HepG2 (cell line): Measurements from ENCODE around the gene KMT2D. TPM values are rescaled to one million over a fixed set of nuclear protein-coding genes. Genes with fewer than 3 reads are reported as not detected.

ENCODE experiments used
- AHDC1 ChIP-seq: sonication (generic); formaldehyde crosslinking; IDR thresholded peaks from 2 replicates; pipeline ENCODE4 v1.5.1; 2020; ENCODE audit warnings: mild to moderate bottlenecking, missing genetic modification reagents, borderline replicate concordance
- ATRX ChIP-seq: sonication (generic); formaldehyde crosslinking; IDR thresholded peaks from 2 replicates; pipeline ENCODE4 v1.4.0; 2020; ENCODE audit warnings: missing genetic modification reagents, borderline replicate concordance
- BHLHE40 ChIP-seq: IDR thresholded peaks from 2 replicates; pipeline ENCODE4 v1.6.1; 2011; ENCODE audit warnings: low read length, improper control_type of control experiment
- CEBPB ChIP-seq: IDR thresholded peaks from 2 replicates; pipeline ENCODE4 v1.6.1; 2011; ENCODE audit warnings: low read depth, low read length, improper control_type of control experiment, borderline replicate concordance
- ETV6 ChIP-seq: sonication (generic); formaldehyde crosslinking; conservative IDR thresholded peaks from 2 replicates; pipeline ENCODE4 v1.4.0; 2020; ENCODE audit warnings: missing genetic modification reagents
- MTA1 ChIP-seq: sonication (generic); formaldehyde crosslinking; IDR thresholded peaks from 2 replicates; pipeline ENCODE4 v1.4.0; 2020; ENCODE audit warnings: missing genetic modification reagents, mild to moderate bottlenecking, borderline replicate concordance
- NFRKB ChIP-seq: fragments of 450-650 bp; IDR thresholded peaks from 2 replicates; pipeline ENCODE4 v1.6.1; 2017
- NR2F2 ChIP-seq: IDR thresholded peaks from 2 replicates; pipeline ENCODE4 v1.6.1; 2012; ENCODE audit warnings: low read depth, inconsistent platforms, borderline replicate concordance
- TOPORS ChIP-seq: sonication (generic); formaldehyde crosslinking; IDR thresholded peaks from 2 replicates; pipeline ENCODE4 v1.8.0; 2023; ENCODE audit warnings: mild to moderate bottlenecking, missing genetic modification reagents
- TRAFD1 ChIP-seq: sonication (generic); formaldehyde crosslinking; IDR thresholded peaks from 2 replicates; pipeline ENCODE4 v1.5.1; 2020; ENCODE audit warnings: missing genetic modification reagents, mild to moderate bottlenecking, borderline replicate concordance
- YY1 ChIP-seq: IDR thresholded peaks from 2 replicates; pipeline ENCODE4 v1.6.1; 2011; ENCODE audit warnings: low read length, low read depth, moderate library complexity, mild to moderate bottlenecking; ENCODE audit not compliant: insufficient read depth, insufficient replicate concordance
- ZBTB14 ChIP-seq: sonication (generic); formaldehyde crosslinking; IDR thresholded peaks from 2 replicates; pipeline ENCODE4 v1.4.0; 2020; ENCODE audit warnings: missing genetic modification reagents
- ZNF292 ChIP-seq: sonication (generic); formaldehyde crosslinking; IDR thresholded peaks from 2 replicates; pipeline ENCODE4 v1.8.1; 2022; ENCODE audit warnings: mild to moderate bottlenecking, low read depth, missing genetic modification reagents, borderline replicate concordance
- ZNF329 ChIP-seq: sonication (generic); formaldehyde crosslinking; IDR thresholded peaks from 2 replicates; pipeline ENCODE4 v1.9.0; 2021; ENCODE audit warnings: low read depth, mild to moderate bottlenecking, missing genetic modification reagents
- ZNF333 ChIP-seq: sonication (generic); formaldehyde crosslinking; IDR thresholded peaks from 2 replicates; pipeline ENCODE4 v1.4.0; 2020; ENCODE audit warnings: mild to moderate bottlenecking, missing genetic modification reagents, borderline replicate concordance
- ZNF432 ChIP-seq: sonication (generic); formaldehyde crosslinking; IDR thresholded peaks from 2 replicates; pipeline ENCODE4 v1.5.0; 2020; ENCODE audit warnings: missing genetic modification reagents, mild to moderate bottlenecking, borderline replicate concordance
- ZNF446 ChIP-seq: sonication (generic); formaldehyde crosslinking; IDR thresholded peaks from 2 replicates; pipeline ENCODE4 v1.5.0; 2020; ENCODE audit warnings: mild to moderate bottlenecking, missing genetic modification reagents
- ZNF496 ChIP-seq: sonication (generic); formaldehyde crosslinking; IDR thresholded peaks from 2 replicates; pipeline ENCODE4 v1.8.1; 2023; ENCODE audit warnings: mild to moderate bottlenecking, moderate library complexity, missing genetic modification reagents; ENCODE audit not compliant: insufficient replicate concordance
- ZNF720 ChIP-seq: sonication (generic); formaldehyde crosslinking; IDR thresholded peaks from 2 replicates; pipeline ENCODE4 v1.4.0; 2020; ENCODE audit warnings: missing genetic modification reagents
- ZNF737 ChIP-seq: sonication (generic); formaldehyde crosslinking; IDR thresholded peaks from 2 replicates; pipeline ENCODE4 v1.5.0; 2020; ENCODE audit warnings: missing genetic modification reagents, mild to moderate bottlenecking, borderline replicate concordance
- polyA plus RNA-seq, 8 experiments: library from polyadenylated mRNA; depleted of rRNA in 3 of 8; stranded (reverse) in 7 of 8; unstranded in 1 of 8; fragments of >200 nt; fragmentation: Illumina TruSeq in 4 of 8; extraction: Trizol in 4 of 8; gene quantifications; 2 replicates each; pipeline versions ENCODE4 v1.2.1 to v1.2.3, GENCODE V29; 2011 to 2016; ENCODE audit warnings: low read depth in 4 of 8, missing spikeins in 1 of 8, mixed read lengths in 1 of 8; ENCODE audit not compliant: insufficient read depth in 1 of 8
- total RNA-seq, 5 experiments: library from RNA; depleted of rRNA; stranded (reverse); fragments of >200 nt; fragmentation: Illumina TruSeq; extraction: Trizol; gene quantifications; 2 replicates each; pipeline ENCODE4 v1.2.3, GENCODE V29; 2016; ENCODE audit warnings: low read depth in 1 of 5

Gene KMT2D
- total and polyA plus RNA-seq, 2 of the 13 experiments (the other 11 are each of a cell fraction or from before 2014, with no cell fraction given), result 8.1 to 10.4 TPM

GRCh38 chr12:49060237-49061156 is at the start of gene KMT2D (continued):
- TF ChIP-seq ZNF496 (CRISPR knock-in tag) (no peak), ZNF720 (CRISPR knock-in tag) (no peak), ETV6 (CRISPR knock-in tag) (0 out of 2 replicates have a peak, but pooled peaks have one; percentile 47), ATRX (CRISPR knock-in tag) (no peak), CEBPB (no peak), NR2F2 (no peak), ZNF333 (no peak; the same call in 1 of the 2 replicates), TOPORS (CRISPR knock-in tag) (peak; percentile 65; the same call in 1 of the 2 replicates), ZBTB14 (0 out of 2 replicates have a peak, but pooled peaks have one; percentile 24), ZNF737 (CRISPR knock-in tag) (peak; percentile 14; the same call in 1 of the 2 replicates), AHDC1 (CRISPR knock-in tag) (peak; percentile 57; the same call in 1 of the 2 replicates), BHLHE40 (peak; percentile 69), YY1 (peak; percentile 89), NFRKB (peak; percentile 80), TRAFD1 (CRISPR knock-in tag) (peak; percentile 71; the same call in 1 of the 2 replicates), ZNF292 (CRISPR knock-in tag) (peak; percentile 81), MTA1 (CRISPR knock-in tag) (peak; percentile 85; the same call in 1 of the 2 replicates), ZNF446 (CRISPR knock-in tag) (peak; percentile 24; the same call in 1 of the 2 replicates), ZNF432 (CRISPR knock-in tag) (no peak), ZNF329 (no peak; the same call in 1 of the 2 replicates)
